Left ventricle myocardium inferior (tissue), 1 donor: ENCODE data around the gene CXCL6. TPM values are rescaled to one million over a fixed set of nuclear protein-coding genes. Genes with fewer than 3 reads are reported as not detected.

Source experiments
- DNase-seq: peaks from one replicate; pipeline ENCODE4 v3.0.0-alpha.2; 2020
- H3K27ac ChIP-seq: fragments of 200-600 bp; replicated peaks from 2 replicates; pipeline ENCODE4 v1.8.0; 2021
- H3K27me3 ChIP-seq: fragments of 200-600 bp; 2 replicates; pipeline ENCODE4 v1.8.0; 2021; ENCODE audit warnings: low read depth
- H3K36me3 ChIP-seq: fragments of 200-600 bp; 2 replicates; pipeline ENCODE4 v1.8.0; 2021
- H3K4me1 ChIP-seq: fragments of 200-600 bp; 2 replicates; pipeline ENCODE4 v1.8.0; 2021
- H3K4me3 ChIP-seq: fragments of 200-600 bp; 2 replicates; pipeline ENCODE4 v1.8.0; 2021; ENCODE audit warnings: mild to moderate bottlenecking, moderate library complexity
- H3K9me3 ChIP-seq: fragments of 200-600 bp; replicated peaks from 2 replicates; pipeline ENCODE4 v1.8.0; 2021
- intact Hi-C: fragments of 100-400 bp; cut with micrococcal nuclease; formaldehyde crosslinking; loops from one replicate; pipeline ENCODE4 v1.11.0; 2022
- total RNA-seq: library from RNA; stranded (reverse); fragmentation: NEBNext Ultra II Directional; extraction: Animal tissue kit (Norgen Biotek cat#: 25700); gene quantifications from one replicate; pipeline ENCODE4 v1.2.1, GENCODE V29; 2021
- TF ChIP-seq, protein P1 (sequence below): fragments of 200-600 bp; IDR thresholded peaks from 2 replicates; pipeline ENCODE4 v1.8.0; 2021; ENCODE audit warnings: antibody characterized with exemption, mild to moderate bottlenecking, borderline replicate concordance
- donor health status: DM: no; HTN: yes; CAD: no; lungs with severe emphysema.

CXCL6 gene
- total RNA-seq, 1 donor from 2014 or later, result not detected

- no peaks in the 10 kb centered on the region for H3K9me3 ChIP-seq
- intact Hi-C loops, result no loop called here
- no peak for DNase-seq
- H3K27me3 ChIP-seq, result peaks cover 24% of the 10 kb centered on the region
- H3K36me3 ChIP-seq, result no peaks in the 10 kb centered on the region
- TF ChIP-seq, protein P1, sequence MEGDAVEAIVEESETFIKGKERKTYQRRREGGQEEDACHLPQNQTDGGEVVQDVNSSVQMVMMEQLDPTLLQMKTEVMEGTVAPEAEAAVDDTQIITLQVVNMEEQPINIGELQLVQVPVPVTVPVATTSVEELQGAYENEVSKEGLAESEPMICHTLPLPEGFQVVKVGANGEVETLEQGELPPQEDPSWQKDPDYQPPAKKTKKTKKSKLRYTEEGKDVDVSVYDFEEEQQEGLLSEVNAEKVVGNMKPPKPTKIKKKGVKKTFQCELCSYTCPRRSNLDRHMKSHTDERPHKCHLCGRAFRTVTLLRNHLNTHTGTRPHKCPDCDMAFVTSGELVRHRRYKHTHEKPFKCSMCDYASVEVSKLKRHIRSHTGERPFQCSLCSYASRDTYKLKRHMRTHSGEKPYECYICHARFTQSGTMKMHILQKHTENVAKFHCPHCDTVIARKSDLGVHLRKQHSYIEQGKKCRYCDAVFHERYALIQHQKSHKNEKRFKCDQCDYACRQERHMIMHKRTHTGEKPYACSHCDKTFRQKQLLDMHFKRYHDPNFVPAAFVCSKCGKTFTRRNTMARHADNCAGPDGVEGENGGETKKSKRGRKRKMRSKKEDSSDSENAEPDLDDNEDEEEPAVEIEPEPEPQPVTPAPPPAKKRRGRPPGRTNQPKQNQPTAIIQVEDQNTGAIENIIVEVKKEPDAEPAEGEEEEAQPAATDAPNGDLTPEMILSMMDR, result no peak
- no peak overlapping the region for H3K27ac ChIP-seq
- peaks cover 18% of the 10 kb centered on the region for H3K4me1 ChIP-seq
- H3K4me3 ChIP-seq, result no peak overlapping the region
Observed at GRCh38 chr4:73866246-73866645, 29.8 kb downstream of the CXCL6 start.

GRCh38 chr4:73867783-73868182, 31.3 kb downstream of the CXCL6 start:
- Histone ChIP-seq H3K27ac (no peak overlapping the region), H3K36me3 (no peaks in the 10 kb centered on the region), H3K4me3 (no peak overlapping the region), H3K27me3 (peaks cover 24% of the 10 kb centered on the region), H3K9me3 (no peaks in the 10 kb centered on the region), H3K4me1 (peaks cover 18% of the 10 kb centered on the region)
- intact Hi-C loops, result no loop called here
- TF ChIP-seq, protein P1, result no peak
- DNase-seq, result no peak

DNA sequence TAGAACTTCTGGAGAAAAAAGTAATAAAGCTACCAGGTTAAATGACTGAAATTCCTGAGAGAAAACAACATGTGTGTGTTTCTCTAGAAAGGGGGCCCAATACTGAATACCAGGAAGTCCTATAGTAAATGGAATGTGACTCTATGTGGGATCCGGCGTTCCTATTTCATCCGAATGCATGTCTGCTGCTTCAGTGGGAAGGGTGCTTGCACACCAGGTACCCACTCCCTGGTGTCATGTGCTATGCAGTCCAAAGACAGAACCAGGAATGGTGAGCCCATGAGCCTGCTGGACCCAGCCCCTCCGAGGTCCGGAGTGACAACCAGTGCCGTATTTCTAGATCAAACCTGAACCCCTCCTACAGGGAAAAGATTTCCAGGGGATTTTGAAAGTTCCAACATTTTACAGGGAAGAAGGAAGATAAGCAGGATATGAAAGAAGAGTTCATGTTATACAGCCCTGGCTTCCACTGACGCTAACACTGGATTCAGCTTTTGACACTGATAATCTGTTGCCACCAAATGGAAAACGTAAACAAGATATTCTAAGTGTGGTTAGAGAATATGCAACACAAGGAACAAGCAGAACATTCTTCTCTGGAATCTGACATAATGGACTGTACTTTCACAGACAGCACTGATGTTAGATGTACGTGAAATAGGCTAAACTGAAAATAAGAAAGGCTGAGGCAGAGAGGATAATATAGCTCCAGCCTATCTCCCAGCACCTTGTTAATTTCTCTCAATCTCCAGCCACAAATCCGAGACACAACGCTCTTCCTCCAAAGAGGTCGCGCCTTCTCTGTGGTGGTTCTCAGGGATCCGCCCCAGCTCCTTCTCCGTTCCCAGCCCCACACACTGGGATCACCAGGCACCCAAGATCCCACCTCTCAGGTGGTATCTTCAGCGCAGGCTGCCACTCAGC, 32.0 kb downstream of the CXCL6 start:
- Histone ChIP-seq H3K27ac (peak overlapping the region; percentile 74), H3K36me3 (no peaks in the 10 kb centered on the region), H3K4me1 (peaks cover 18% of the 10 kb centered on the region), H3K4me3 (peak overlapping the region; percentile 75), H3K9me3 (no peaks in the 10 kb centered on the region), H3K27me3 (peaks cover 24% of the 10 kb centered on the region)
- DNase-seq, result no peak
- intact Hi-C loops, result no loop called here
- TF ChIP-seq, protein P1, result no peak

DNA sequence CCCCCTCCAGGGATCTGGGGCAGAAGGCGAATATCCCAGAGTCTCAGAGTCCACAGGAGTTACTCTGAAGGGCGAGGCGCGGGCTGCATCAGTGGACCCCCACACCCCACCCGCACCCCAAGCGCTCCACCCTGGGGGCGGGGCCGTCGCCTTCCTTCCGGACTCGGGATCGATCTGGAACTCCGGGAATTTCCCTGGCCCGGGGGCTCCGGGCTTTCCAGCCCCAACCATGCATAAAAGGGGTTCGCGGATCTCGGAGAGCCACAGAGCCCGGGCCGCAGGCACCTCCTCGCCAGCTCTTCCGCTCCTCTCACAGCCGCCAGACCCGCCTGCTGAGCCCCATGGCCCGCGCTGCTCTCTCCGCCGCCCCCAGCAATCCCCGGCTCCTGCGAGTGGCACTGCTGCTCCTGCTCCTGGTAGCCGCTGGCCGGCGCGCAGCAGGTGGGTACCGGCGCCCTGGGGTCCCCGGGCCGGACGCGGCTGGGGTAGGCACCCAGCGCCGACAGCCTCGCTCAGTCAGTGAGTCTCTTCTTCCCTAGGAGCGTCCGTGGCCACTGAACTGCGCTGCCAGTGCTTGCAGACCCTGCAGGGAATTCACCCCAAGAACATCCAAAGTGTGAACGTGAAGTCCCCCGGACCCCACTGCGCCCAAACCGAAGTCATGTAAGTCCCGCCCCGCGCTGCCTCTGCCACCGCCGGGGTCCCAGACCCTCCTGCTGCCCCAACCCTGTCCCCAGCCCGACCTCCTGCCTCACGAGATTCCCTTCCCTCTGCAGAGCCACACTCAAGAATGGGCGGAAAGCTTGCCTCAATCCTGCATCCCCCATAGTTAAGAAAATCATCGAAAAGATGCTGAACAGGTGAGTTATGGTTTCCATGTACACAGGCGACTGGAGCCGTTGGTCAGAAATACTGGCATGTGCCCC, 32.9 kb downstream of the CXCL6 start, which contains the start of gene CXCL1:
TSS of gene CXCL1 (plus strand) at position 264 of the 926 bp plus-strand sequence. CDS start at position 342, 78 bp downstream.
- no peaks in the 10 kb centered on the region for H3K9me3 ChIP-seq

More for the DNA sequence above, 32.9 kb downstream of the CXCL6 start, which contains the start of gene CXCL1:
- peaks cover 18% of the 10 kb centered on the region for H3K4me1 ChIP-seq
- peaks cover 24% of the 10 kb centered on the region for H3K27me3 ChIP-seq
- peak within 1 kb of the TSS; percentile 74 for H3K27ac ChIP-seq
- no peaks in the 10 kb centered on the region for H3K36me3 ChIP-seq
- peak within 1 kb of the TSS; percentile 75 for H3K4me3 ChIP-seq
- intact Hi-C loops, result loop anchor here (10.0 kb wide), 1 partner anchor 135 kb away; no protein-coding TSS in a partner anchor
- DNase-seq, result peak; percentile 58
- TF ChIP-seq, protein P1, result no peak
